Sciatic nerve (tissue), 2 donors: ENCODE data around the gene P2RX3. TPM values are rescaled to one million over a fixed set of nuclear protein-coding genes. Genes with fewer than 3 reads are reported as not detected.

Experiments used
- ATAC-seq: fragments of 200-7000 bp; cut with Tn5 transposase; one replicate; pipeline ENCODE4 v1.9.1; 2020; ENCODE audit warnings: mild to moderate bottlenecking, moderate library complexity
- DNase-seq: peaks from one replicate; pipeline ENCODE4 v3.0.0-alpha.2; 2020; ENCODE audit warnings: low spot score
- intact Hi-C: fragments of 100-400 bp; cut with DNase I; formaldehyde crosslinking; loops from one replicate; pipeline ENCODE4 v1.14.2; 2022
- total RNA-seq: library from RNA; stranded (reverse); fragmentation: NEBNext Ultra II Directional; extraction: Animal tissue kit (Norgen Biotek cat#: 25700); gene quantifications from one replicate; pipeline ENCODE4 v1.2.1, GENCODE V29; 2021
- donor health status: DM: no; HTN: no; CAD: no.
- donor health status: DM: no; HTN: no; CAD: no.

Gene P2RX3
- total RNA-seq, 1 donor from 2014 or later = not detected

- ATAC-seq = no peak
Measured at GRCh38 chr11:57379732-57380131, 41.6 kb downstream of the P2RX3 start.

GRCh38 chr11:57380975-57381374 is 42.8 kb downstream of the P2RX3 start, which contains the start of gene PRG3:
PRG3 (minus strand) TSS chr11:57381150; CDS start chr11:57380708, 442 bp downstream.
- ATAC-seq = no peak

More at GRCh38 chr11:57379732-57380131, 41.6 kb downstream of the P2RX3 start:
- intact Hi-C loops = no loop called here
- no peak for DNase-seq

GRCh38 chr11:57386178-57386940 is 48.2 kb downstream of the P2RX3 start:
- no peak for DNase-seq
- intact Hi-C loops = no loop called here
- ATAC-seq = no peak

More at GRCh38 chr11:57380975-57381374, 42.8 kb downstream of the P2RX3 start, which contains the start of gene PRG3:
- intact Hi-C loops = no loop called here
- no peak for DNase-seq

GRCh38 chr11:57387289-57388030 is 49.3 kb downstream of the P2RX3 start:
- peak; percentile 67 for ATAC-seq
- intact Hi-C loops = no loop called here
- no peak for DNase-seq

GRCh38 chr11:57390535-57390934 is 52.4 kb downstream of the P2RX3 start, which contains the start of gene PRG2:
PRG2 (minus strand) TSS chr11:57390650; CDS start chr11:57389944, 706 bp downstream.
- intact Hi-C loops = no loop called here
- ATAC-seq (no peak), DNase-seq (no peak)

- DNase-seq (no peak), ATAC-seq (no peak)
- intact Hi-C loops = no loop called here
Measured at GRCh38 chr11:57391111-57391510, 53.0 kb downstream of the P2RX3 start.

GRCh38 chr11:57391539-57391938 is 53.4 kb downstream of the P2RX3 start:
- intact Hi-C loops = no loop called here
- DNase-seq = no peak
- no peak for ATAC-seq

- intact Hi-C loops = no loop called here
- no peak for ATAC-seq
- no peak for DNase-seq
Measured at GRCh38 chr11:57392066-57392762, 54.1 kb downstream of the P2RX3 start.

- intact Hi-C loops = no loop called here
- ATAC-seq (no peak), DNase-seq (no peak)
Measured at GRCh38 chr11:57392763-57393105, 54.6 kb downstream of the P2RX3 start.

- intact Hi-C loops = no loop called here
- no peak for DNase-seq
- no peak for ATAC-seq
Measured at GRCh38 chr11:57394203-57394965, 56.2 kb downstream of the P2RX3 start.

- intact Hi-C loops = no loop called here
- ATAC-seq (no peak), DNase-seq (no peak)
Measured at GRCh38 chr11:57395905-57396623, 57.9 kb downstream of the P2RX3 start.

- no peak for DNase-seq
- no peak for ATAC-seq
- intact Hi-C loops = no loop called here
Measured at GRCh38 chr11:57396744-57397143, 58.6 kb downstream of the P2RX3 start.

- intact Hi-C loops = no loop called here
- no peak for ATAC-seq
- DNase-seq = no peak
Measured at GRCh38 chr11:57397394-57397990, 59.3 kb downstream of the P2RX3 start.

- intact Hi-C loops = no loop called here
- ATAC-seq = no peak
- DNase-seq = no peak
Measured at GRCh38 chr11:57399221-57399620, 61.1 kb downstream of the P2RX3 start.

GRCh38 chr11:57399972-57400578 is 61.9 kb downstream of the P2RX3 start:
- intact Hi-C loops = no loop called here
- DNase-seq (no peak), ATAC-seq (no peak)

- DNase-seq (no peak), ATAC-seq (no peak)
- intact Hi-C loops = no loop called here
Measured at GRCh38 chr11:57402188-57403002, 64.2 kb downstream of the P2RX3 start.
